GM12891 (cell line): ENCODE data around the gene KIF3C.

ENCODE experiments used
- POLR2A ChIP-seq: IDR thresholded peaks from 2 replicates; pipeline ENCODE4 v1.6.1; 2011; ENCODE audit warnings: low read depth, low read length, control low read depth
- POLR2AphosphoS5 ChIP-seq: IDR thresholded peaks from 2 replicates; pipeline ENCODE4 v1.6.1; 2011; ENCODE audit warnings: low read depth, low read length, control low read depth
- TAF1 ChIP-seq: IDR thresholded peaks from 2 replicates; pipeline ENCODE4 v1.6.1; 2011; ENCODE audit warnings: low read depth, low read length, control low read depth

DNA sequence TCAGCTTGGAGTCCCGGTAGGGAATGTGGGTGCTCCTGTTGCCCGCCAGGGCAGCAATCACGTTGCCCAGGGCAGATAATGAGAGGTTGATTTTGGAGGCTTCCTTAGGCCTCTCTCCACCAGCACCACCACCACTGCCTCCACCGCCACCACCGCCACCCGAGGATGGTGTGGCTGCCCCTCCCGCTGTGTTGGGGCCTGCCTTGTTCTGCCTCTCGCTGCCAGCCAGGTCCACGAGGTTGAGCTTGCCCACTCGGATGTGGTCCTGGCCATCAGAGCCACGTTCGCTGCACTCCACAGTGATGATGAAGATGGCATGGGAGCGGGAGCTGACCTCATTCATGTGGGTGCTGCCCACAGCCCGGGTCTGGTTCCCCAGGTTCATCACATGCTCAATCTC is 1.3 kb downstream of the KIF3C start:
- TF ChIP-seq POLR2AphosphoS5, result no peak
- no peak for TF ChIP-seq POLR2A
- TF ChIP-seq TAF1, result no peak
